NCI-H510A treated with DMSO at 0.1 percent for 48 hours (cell line): ENCODE data around the gene MRPS7.

ENCODE experiments used
- DNase-seq: peaks from one replicate; lab custom pipeline; 2025; lab: John Stamatoyannopoulos, UW

Gene MRPS7

DNA sequence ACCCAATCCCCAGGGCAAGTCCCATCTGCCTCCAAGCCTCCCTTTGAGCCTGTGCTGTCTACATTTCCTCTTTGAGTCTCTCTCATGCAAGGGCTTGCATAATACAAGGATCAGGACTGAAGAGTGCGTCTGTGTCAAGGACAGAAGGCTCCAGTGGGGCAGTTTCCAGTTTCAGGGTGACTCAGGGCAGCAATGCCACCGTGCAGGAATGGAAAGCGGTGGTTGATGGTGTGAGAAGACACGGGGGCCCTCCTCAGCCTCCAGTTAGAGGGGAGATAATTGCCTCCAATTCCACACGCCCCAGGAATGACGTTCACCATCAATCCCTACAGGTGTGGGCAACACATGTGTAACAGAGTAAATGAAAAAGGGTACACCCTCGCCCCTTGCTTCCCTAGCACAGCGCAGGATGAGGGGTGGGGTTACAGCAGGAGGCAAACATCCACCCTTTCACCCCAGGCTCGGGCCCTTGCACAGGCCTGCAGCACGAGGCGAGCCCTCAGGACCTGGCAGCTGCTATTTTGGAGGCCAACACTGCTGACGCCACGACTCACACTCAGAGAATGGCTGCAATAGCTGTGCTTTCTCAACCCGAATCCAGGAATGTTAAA is 52.4 kb downstream of the MRPS7 start:
- no peak for DNase-seq

DNA sequence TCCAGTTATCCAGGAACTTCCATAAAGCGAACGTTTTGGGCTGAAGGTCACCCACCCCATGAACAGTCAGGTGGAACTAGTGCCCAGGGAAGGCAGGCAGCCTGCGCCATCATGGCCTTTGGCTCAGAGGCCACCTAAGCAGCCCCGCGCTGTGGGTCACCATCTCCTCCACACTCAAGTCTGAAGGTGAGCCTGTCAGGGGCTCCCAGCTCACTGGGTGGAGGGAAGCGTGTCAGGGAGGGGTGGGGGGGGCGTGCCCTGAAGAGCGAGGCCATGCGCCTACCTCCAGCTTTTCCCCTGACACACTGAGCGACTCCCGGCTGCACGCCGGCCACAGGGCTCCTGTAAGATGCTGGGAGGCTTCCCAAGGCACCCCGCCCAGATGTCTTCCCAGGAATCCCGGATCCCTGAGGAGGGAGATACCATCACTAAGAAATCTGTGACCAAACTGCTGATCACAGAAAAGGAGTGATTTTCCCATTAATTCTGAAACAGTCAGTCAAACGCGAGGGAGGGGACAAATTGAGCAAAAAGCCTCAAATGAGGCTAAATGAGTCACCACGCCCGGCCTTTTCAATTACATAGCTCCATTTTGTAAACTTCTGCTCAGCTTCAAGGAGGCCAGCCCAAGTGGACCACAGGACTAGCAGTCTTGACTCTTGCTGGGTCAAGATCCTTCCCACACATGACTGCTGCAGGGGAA is 54.0 kb downstream of the MRPS7 start:
- no peak for DNase-seq
